CD4-positive, alpha-beta T cell treated with Interleukin-17A for 4 hours (primary cell): ENCODE data around the gene ZBTB24.
"Not testable (repeated sequence)": the region's sequence is repeated elsewhere in the genome, so short reads cannot be mapped to it uniquely, and the experiment has no call there.

Source experiments
- DNase-seq: peaks from one replicate; pipeline ENCODE4 v3.0.0-alpha.2; 2020; ENCODE audit warnings: mixed read lengths

ZBTB24 gene

DNA sequence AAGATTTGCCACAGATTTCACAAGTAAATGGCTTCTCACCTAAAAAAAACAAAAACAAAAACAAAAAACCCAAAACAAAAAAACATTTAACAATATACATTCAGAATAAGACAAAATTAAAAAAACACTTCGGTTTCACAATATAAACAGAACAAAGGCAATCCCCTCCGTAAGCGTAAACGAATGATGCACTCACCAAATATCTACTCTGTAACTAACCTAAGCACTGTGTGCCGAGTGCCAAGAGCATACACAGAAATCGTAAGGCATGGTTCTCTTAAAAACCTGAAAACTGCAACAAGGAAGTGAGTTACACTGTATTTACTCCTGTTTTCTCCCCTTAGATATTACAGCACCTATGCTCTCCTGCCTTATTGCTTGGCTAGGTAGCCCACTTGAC lies 15.3 kb downstream of the ZBTB24 start:
- DNase-seq, result no peak

DNA sequence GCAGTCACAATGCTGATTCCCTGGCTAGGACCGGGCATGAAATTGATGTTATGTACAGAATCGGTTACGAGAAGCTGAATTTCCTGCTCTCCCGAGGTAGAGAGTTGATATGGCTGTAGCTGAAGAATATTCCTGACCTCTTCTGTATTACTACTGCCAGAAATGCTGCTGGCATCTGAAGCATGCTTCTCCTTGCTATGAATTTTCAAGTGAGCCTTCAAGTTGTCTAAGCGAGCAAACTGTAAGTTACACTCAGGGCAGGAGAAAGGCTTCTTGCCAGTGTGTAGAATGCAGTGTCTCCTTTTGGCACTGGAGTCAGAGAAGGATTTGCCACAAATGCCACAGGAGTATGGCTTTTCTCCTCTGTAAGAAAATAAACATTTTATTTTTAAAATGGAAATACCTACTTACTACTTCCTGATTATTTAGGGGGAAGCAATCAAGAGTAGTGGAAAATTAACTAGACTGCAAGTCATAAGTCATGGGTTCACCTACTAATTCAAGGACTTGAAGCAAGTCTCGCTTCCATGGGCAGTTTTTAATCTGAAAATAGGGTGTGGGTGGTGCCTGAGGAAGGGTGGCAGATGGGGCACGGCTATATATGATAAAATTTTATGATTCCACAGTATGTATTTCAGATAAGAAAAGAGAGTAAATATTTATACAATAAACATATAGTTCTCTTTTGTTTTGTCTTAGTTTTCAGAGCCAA lies 16.7 kb downstream of the ZBTB24 start:
- DNase-seq, result no peak

DNA sequence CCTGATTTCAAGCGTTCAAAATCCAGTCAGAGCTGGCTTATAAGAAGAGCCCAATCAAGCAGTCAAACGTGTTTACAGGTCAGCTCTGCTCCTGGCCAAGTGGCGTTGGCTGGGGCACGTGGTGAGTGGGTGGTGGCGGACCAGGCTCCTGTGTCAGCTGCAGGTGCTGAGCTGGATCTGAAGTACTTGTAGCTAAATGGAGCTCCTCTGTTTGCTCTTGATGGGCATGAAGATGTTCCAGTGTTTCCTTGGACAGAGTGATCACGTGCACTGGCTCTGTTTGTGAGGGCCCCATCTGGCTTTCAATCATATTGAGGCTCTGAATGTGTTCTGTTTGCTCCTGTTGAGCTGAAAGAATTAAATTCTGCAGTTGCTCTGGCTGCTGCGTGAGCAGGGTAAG lies 17.2 kb downstream of the ZBTB24 start:
- no peak for DNase-seq

GRCh38 chr6:109461733-109462526 lies 21.1 kb downstream of the ZBTB24 start:
- DNase-seq, result no peak

DNA sequence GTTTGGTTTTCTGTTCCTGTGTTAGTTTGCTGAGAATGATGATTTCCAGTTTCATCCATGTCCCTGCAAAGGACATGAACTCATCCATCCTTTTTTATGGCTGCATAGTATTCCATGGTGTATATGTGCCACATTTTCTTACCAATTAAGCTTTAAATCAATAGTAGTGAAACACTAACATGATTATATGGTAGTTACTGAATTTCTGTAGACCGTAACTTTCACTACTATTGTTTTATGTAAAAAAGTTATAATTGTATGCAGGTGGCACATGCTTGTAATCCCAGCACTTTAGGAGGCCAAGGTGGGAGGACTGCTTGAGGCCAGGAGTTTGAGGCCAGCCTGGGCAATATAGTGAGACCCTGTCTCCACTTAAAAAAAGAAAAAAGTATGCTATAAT lies 21.8 kb downstream of the ZBTB24 start:
- DNase-seq, result not testable (repeated sequence)

DNA sequence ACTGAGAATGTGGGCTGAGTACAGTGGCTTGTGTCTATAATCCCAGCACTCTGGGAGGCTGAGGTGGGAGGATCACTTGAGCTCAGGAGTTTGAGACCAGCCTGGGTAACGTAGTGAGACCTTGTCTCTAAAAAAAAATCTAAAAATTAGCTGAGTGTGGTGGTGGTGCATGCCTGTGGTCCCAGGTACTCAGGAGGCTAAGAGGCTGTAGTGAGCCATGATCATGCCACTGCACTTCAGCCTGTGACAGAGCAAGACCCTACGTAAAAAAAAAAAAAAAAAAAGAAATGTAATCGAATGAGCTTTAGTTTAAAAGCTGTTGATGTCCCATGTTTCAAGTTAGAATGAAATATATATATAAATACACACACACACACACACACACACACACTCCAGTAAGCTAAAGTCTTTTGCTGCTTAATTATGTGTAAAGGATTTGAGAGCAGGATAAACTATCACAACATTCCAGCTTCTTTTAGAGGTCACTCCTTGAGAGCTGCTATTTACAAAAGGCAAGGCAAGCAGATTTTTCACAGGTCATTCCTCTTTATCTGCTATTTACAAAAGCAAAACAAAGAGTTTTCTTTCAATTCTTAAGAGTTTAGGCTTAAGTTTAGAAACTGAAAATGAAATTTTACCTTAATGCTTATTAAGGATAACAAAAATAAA lies 22.7 kb downstream of the ZBTB24 start:
- DNase-seq, result no peak

DNA sequence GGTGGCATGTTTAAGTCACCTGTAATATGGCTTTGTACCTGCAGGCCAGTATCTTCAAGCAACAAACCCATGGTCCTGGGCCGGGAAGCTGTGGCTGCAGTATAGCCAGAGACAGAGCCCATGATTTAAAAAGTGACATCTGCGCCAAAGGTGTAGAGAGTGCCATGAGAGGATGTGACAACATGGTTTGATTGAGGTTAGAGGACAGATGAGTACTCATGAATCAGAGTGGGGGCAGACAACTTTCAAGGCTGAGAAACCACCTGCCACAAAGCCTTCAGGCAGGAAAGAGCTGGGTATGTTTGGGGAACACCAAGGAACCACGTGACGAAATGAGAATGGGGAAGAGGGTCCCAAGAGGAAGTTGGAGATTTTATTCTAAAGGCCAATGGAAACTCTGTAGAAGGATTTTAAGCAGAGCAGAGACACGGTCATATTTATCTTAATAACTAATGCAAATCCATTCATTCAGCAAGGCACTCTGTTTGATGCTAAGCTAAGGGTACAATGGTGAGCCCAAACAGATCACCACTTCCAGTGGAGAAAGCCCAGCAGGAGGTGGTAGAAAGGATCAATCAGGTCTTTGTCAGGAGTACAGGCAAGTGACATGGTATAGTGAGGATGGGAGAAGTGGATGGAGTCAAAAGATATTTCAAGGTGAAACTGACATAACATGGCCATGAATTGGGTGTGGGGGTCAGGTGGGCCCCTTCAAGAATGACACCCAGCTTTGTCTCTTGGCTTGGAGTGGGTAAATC lies 24.1 kb downstream of the ZBTB24 start:
- DNase-seq, result peak; percentile 49

GRCh38 chr6:109457562-109457996 lies 25.4 kb downstream of the ZBTB24 start:
- DNase-seq, result no peak

DNA sequence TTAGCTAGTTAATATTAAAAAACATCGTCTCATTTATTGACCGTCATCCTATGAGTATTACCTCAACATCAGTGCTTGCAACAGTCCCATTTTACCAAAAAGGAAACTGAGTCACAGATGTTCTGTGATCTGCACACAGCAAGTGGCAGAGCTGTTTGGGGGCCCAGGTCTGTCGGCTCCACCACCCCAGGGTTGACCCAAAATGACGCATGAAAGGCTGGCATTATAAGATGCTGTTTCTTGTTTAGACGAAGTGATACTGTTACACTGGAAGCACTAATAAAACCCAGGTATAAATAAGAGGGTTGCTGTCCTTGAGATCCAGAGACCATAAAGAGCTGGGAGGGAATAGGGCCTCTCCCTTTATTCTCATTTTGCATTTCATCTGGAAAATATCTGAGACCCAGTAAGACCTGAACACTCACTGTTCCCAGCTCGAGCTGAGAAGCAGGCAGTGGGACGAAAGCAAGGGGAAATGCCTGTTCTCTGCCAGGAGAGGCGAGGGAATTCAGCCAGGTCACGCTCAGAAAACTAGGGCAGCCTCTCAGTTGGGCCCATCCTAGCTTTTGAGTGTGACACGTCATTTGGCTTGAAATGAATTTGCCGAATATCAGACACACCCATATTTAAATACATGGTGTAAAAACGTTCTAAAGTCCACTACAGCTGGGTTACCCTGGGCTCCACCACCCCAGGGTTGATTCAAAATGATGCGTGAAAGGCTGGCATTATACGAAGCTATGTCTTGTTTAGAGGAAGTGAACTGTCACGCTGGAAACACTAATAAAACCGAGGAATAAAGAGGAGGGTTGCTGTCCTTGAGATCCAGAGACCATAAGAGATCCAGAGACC lies 26.1 kb downstream of the ZBTB24 start:
- no peak for DNase-seq

GRCh38 chr6:109456111-109456583 lies 26.9 kb downstream of the ZBTB24 start:
- no peak for DNase-seq

GRCh38 chr6:109455437-109456110 lies 27.4 kb downstream of the ZBTB24 start, which contains the start of gene MICAL1:
Gene MICAL1, minus strand, starts transcription at chr6:109455772. Its CDS starts 1,576 bp downstream, at chr6:109454196.
- DNase-seq, result peak; percentile 84

- peak; percentile 76 for DNase-seq
Observed at GRCh38 chr6:109454496-109455436, 28.3 kb downstream of the ZBTB24 start.

- no peak for DNase-seq
Observed at GRCh38 chr6:109453594-109454495, 29.2 kb downstream of the ZBTB24 start.

GRCh38 chr6:109453156-109453555 lies 29.9 kb downstream of the ZBTB24 start:
- DNase-seq, result no peak

DNA sequence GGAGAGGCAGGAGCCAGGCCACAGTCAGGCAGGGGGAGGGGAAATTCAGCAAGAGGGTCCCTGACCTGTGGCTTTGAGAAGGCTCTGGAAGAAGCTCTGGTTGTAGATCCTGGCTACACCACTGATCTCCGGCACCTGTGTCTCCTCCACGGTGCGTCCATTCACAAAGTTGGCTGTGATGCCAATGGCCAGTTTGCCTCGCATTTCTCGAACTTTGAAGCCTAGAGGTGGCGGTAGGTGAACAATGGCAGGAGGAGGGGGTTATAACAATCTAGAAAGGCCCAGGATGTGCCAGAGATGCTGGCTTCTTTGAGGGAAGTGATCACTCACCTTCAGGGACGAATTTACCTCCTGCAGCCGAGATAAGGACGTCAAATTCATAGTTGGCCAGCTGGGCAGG lies 30.8 kb downstream of the ZBTB24 start:
- no peak for DNase-seq

DNA sequence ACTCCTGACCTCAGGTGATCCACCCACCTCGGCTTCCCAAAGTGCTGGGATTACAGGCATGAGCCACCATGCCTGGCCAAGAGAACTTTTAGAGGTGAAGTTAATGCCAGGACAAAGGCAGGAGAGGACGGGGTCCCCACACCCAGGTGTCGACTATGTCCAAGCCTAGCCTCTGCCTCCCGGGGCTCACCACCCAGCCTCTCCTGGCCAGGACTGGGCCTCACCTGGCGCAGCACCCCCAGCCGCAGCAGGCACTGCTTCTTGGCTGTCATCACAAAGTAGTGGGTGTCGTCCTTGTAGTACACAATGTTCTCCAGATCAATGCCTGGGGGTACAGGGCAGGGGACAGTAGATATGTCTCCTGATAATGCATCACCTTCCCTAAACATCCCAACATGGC lies 31.6 kb downstream of the ZBTB24 start:
- DNase-seq, result no peak

DNA sequence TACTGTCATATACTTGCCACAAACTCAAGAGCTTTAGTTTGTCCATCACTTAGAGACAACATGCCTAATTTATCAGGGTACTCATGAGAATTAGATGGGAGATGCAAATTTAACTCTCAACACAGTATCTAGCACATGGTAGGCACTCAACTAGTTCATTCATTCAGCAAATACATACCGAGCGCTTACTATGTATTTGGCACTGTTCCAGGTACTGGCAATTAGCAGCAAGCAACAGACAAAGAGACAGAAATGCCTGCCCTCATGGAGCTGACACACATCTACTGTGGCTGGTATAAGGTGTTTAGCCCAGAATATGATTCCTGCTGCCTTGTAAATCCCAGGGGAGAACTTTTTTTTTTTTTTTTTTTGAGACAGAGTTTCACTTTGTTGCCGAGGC lies 32.2 kb downstream of the ZBTB24 start:
- no peak for DNase-seq

GRCh38 chr6:109449795-109450673 lies 33.0 kb downstream of the ZBTB24 start:
- DNase-seq, result peak; percentile 61
